Peyer's patch (tissue), 4 donors: ENCODE results near the gene TMC6.

Source experiments
- CTCF ChIP-seq, 6 experiments: fragments of 450-650 bp in 4 of 6; fragments of 200-600 bp in 2 of 6; sonication (generic) in 1 of 6; IDR thresholded peaks; one replicate each; pipeline ENCODE4 v1.5.1; 2017 to 2019; ENCODE audit warnings: antibody characterized with exemption in 6 of 6, mild to moderate bottlenecking in 3 of 6, moderate library complexity in 1 of 6
- POLR2A ChIP-seq, 2 donors: fragments of 450-650 bp; IDR thresholded peaks; one replicate each; pipeline ENCODE4 v1.5.1; 2017; ENCODE audit warnings: antibody characterized with exemption in 2 of 2, mild to moderate bottlenecking in 2 of 2, moderate library complexity in 2 of 2

GRCh38 chr17:78143214-78144146, 14.9 kb upstream of the TMC6 start:
- TF ChIP-seq CTCF (IDR thresholded peaks at IDR 0.05): no peak
- no peak for TF ChIP-seq POLR2A (IDR thresholded peaks at IDR 0.05)
